Heart left ventricle (tissue), 16 donors: ENCODE data around the gene DLX5. TPM values are rescaled to one million over a fixed set of nuclear protein-coding genes. Genes with fewer than 3 reads are reported as not detected.

Source experiments
- ATAC-seq, 4 donors: fragments of 200-7000 bp; cut with Tn5 transposase; one replicate each; pipeline ENCODE4 v1.9.1; 2020 to 2022; ENCODE audit warnings: moderate library complexity in 4 of 4, mild to moderate bottlenecking in 3 of 4, moderate number of reproducible peaks in 1 of 4
- DNase-seq, 5 donors: peaks; one replicate each; pipeline ENCODE4 v3.0.0-alpha.2; 2020
- H3K27ac ChIP-seq, 12 donors: fragments of 200-600 bp; sonication (generic) in 4 of 12; one replicate each; pipeline versions ENCODE4 v1.5.0 to v1.8.0; 2016 to 2022; ENCODE audit warnings: mild to moderate bottlenecking in 2 of 12
- H3K27me3 ChIP-seq, 9 donors: fragments of 200-600 bp; sonication (generic) in 2 of 9; one replicate each; pipeline versions ENCODE4 v1.5.1 to v1.8.0; 2016 to 2022; ENCODE audit warnings: mild to moderate bottlenecking in 3 of 9
- H3K36me3 ChIP-seq, 9 donors: fragments of 200-600 bp; sonication (generic) in 2 of 9; one replicate each; pipeline versions ENCODE4 v1.5.0 to v1.8.0; 2018 to 2022; ENCODE audit warnings: mild to moderate bottlenecking in 2 of 9
- H3K4me1 ChIP-seq, 12 donors: fragments of 200-600 bp; sonication (generic) in 4 of 12; one replicate each; pipeline versions ENCODE4 v1.5.0 to v1.8.0; 2016 to 2022; ENCODE audit warnings: mild to moderate bottlenecking in 3 of 12
- H3K4me3 ChIP-seq, 12 donors: fragments of 200-600 bp; sonication (generic) in 4 of 12; one replicate each; pipeline versions ENCODE4 v1.5.0 to v1.8.0; 2017 to 2022; ENCODE audit warnings: mild to moderate bottlenecking in 9 of 12, moderate library complexity in 4 of 12
- H3K9me3 ChIP-seq, 12 donors: fragments of 200-600 bp; sonication (generic) in 4 of 12; one replicate each; pipeline versions ENCODE4 v1.5.0 to v1.8.0; 2016 to 2022; ENCODE audit warnings: mild to moderate bottlenecking in 1 of 12
- CTCF ChIP-seq, 12 donors: fragments of 200-600 bp; sonication (generic) in 4 of 12; IDR thresholded peaks; one replicate each; pipeline versions ENCODE4 v1.5.0 to v1.8.0; 2018 to 2022; ENCODE audit warnings: antibody characterized with exemption in 12 of 12, mild to moderate bottlenecking in 5 of 12
- POLR2A ChIP-seq, 2 donors: fragments of 450-650 bp; IDR thresholded peaks; one replicate each; pipeline ENCODE4 v1.6.1; 2017; ENCODE audit warnings: antibody characterized with exemption in 2 of 2, mild to moderate bottlenecking in 2 of 2, moderate library complexity in 2 of 2
- WGBS, 4 donors: extraction: QIAGEN DNeasy Blood & Tissue Kit in 2 of 4; methylation state at CpG; one replicate each; pipeline versions ENCODE4 v1.1.5 to v1.1.7; 2013 to 2018; 5-methylcytosine and 5-hydroxymethylcytosine counted together
- intact Hi-C, 10 donors: fragments of 100-400 bp; cut with DNase I; formaldehyde crosslinking; loops; one replicate each; pipeline versions ENCODE4 v1.11.1 to v1.14.2; 2022
- polyA plus RNA-seq, 2 donors: library from polyadenylated mRNA; stranded (reverse); fragments of 200-250 nt; gene quantifications; one replicate each; pipeline ENCODE4 v1.2.3, GENCODE V29; 2013
- total RNA-seq, 9 donors: library from RNA; depleted of rRNA in 2 of 9; stranded (reverse); fragments of >200 nt in 2 of 9; fragmentation: NEBNext Ultra II Directional in 3 of 9; extraction: Animal tissue kit (Norgen Biotek cat#: 25700) in 3 of 9; gene quantifications; one replicate each; pipeline versions ENCODE4 v1.1.0 to v1.2.4, GENCODE V29; 2016 to 2023
- donor health status: ischemic (EF 13 %, LVEDD 7.1; RV severe dilation, severe dysfunction).
- donor health status: healthy with polysubstance abuse.
- donor health status: DM: no; HTN: yes; CAD: no.
- donor health status: DM: no; HTN: no; CAD: no.
- donor health status: ischemic (EF 25% LVEDD 6.9; RV normal size, moderate dysfunction).
- donor health status: ischemic (EF 25% LVEDD 5.7; RV mildly dilated, moderate dysfunction).
- donor health status: healthy.
- donor health status: DM: yes; HTN: yes; CAD: no.
- donor health status: ischemic (EF 35%, LVEDD 5.7; RV mildly dilated, moderate dysfunction).
- donor health status: nonischemic (EF 11% LVEDD 7.7; RV severe dilation, severe dysfunction).
- donor health status: DM: yes; HTN: yes; CAD: no.
- donor health status: PGD.
- donor health status: ischemic (EF 29% LVEDD 5.4; RV normal size, mild dysfunction).
- donor health status: nonischemic (EF 23%, LVEDD 6.1; RV moderate dilation, normal function).

DLX5 gene
- total and polyA plus RNA-seq, 11 donors = 0.08 to 0.27 (median 0.24) TPM; not detected in 7

- no peak for TF ChIP-seq POLR2A (IDR thresholded peaks at IDR 0.05)
- TF ChIP-seq CTCF (IDR thresholded peaks at IDR 0.05) = no peak
- no peak for ATAC-seq
- no peak for DNase-seq
- intact Hi-C loops = no loop called here
- H3K27me3 ChIP-seq = peaks cover 71 to 100% (median 94%) of the 10 kb centered on the region in 9 donors
- no peak overlapping the region for H3K4me3 ChIP-seq
- peaks cover 0 to 17% (median 0%) of the 10 kb centered on the region in 12 donors for H3K4me1 ChIP-seq
- no peak overlapping the region for H3K27ac ChIP-seq
- WGBS, 4 donors = 1 to 3% (median 2%) methylated on average over 6 of the region's 6 CpGs
- no peaks in the 10 kb centered on the region for H3K9me3 ChIP-seq
- H3K36me3 ChIP-seq = no peaks in the 10 kb centered on the region
These were observed 29.1 kb downstream of the DLX5 start for GRCh38 chr7:96995406-96996110.

GRCh38 chr7:96993980-96994379 lies 30.7 kb downstream of the DLX5 start:
- WGBS, 4 donors = 22 to 50% (median 31%) methylated on average over 1 of the region's 1 CpG
- Histone ChIP-seq H3K4me3 (no peak overlapping the region), H3K36me3 (no peaks in the 10 kb centered on the region), H3K9me3 (no peaks in the 10 kb centered on the region), H3K4me1 (peaks cover 0 to 17% (median 0%) of the 10 kb centered on the region in 12 donors), H3K27ac (no peak overlapping the region), H3K27me3 (peaks cover 61 to 100% (median 94%) of the 10 kb centered on the region in 9 donors)
- intact Hi-C loops = no loop called here
- ATAC-seq (no peak), DNase-seq (no peak)
- no peak for TF ChIP-seq CTCF (IDR thresholded peaks at IDR 0.05)
- TF ChIP-seq POLR2A (IDR thresholded peaks at IDR 0.05) = no peak

GRCh38 chr7:96993094-96993865 lies 31.4 kb downstream of the DLX5 start:
- Histone ChIP-seq H3K4me1 (peaks cover 0 to 17% (median 0%) of the 10 kb centered on the region in 12 donors), H3K4me3 (no peak overlapping the region), H3K36me3 (no peaks in the 10 kb centered on the region), H3K27me3 (peaks cover 55 to 100% (median 93%) of the 10 kb centered on the region in 9 donors), H3K27ac (no peak overlapping the region), H3K9me3 (no peaks in the 10 kb centered on the region)
- DNase-seq = no peak
- TF ChIP-seq POLR2A (IDR thresholded peaks at IDR 0.05) (no peak), CTCF (IDR thresholded peaks at IDR 0.05) (no peak)
- no peak for ATAC-seq
- intact Hi-C loops = no loop called here
- WGBS, 4 donors = 3 to 11% (median 7%) methylated on average over 27 of the region's 27 CpGs
